MM.1S (cell line): ENCODE measurements around the gene HYAL2.

Experiments
- DNase-seq: peaks from one replicate; pipeline ENCODE4 v3.0.0-alpha.2; 2015
- H2AFZ ChIP-seq: fragments of 300-600 bp; sonication (generic); 2 replicates; pipeline ENCODE4 v1.6.0; 2016; ENCODE audit warnings: antibody characterized with exemption, low read length
- H3F3A ChIP-seq: fragments of 300-600 bp; sonication (generic); 2 replicates; pipeline ENCODE4 v1.6.1; 2016; ENCODE audit warnings: mild to moderate bottlenecking, antibody characterized with exemption, low read length, moderate library complexity, mixed read lengths; ENCODE audit not compliant: insufficient read depth
- H3K27ac ChIP-seq: fragments of 300-600 bp; sonication (generic); 2 replicates; pipeline ENCODE4 v1.5.1; 2016; ENCODE audit warnings: mild to moderate bottlenecking, low read length
- H3K27me3 ChIP-seq: fragments of 300-600 bp; sonication (generic); replicated peaks from 2 replicates; pipeline ENCODE4 v1.6.0; 2016; ENCODE audit warnings: low read length; ENCODE audit not compliant: insufficient read depth
- H3K36me3 ChIP-seq: fragments of 300-600 bp; sonication (generic); replicated peaks from 2 replicates; pipeline ENCODE4 v1.6.1; 2016; ENCODE audit warnings: mild to moderate bottlenecking, low read length, mixed read lengths; ENCODE audit not compliant: insufficient read depth
- H3K4me1 ChIP-seq: fragments of 300-600 bp; sonication (generic); 2 replicates; pipeline ENCODE4 v1.6.1; 2016; ENCODE audit warnings: low read length, mixed read lengths
- H3K4me2 ChIP-seq: fragments of 300-600 bp; sonication (generic); 2 replicates; pipeline ENCODE4 v1.6.0; 2016; ENCODE audit warnings: low read depth, low read length
- H3K4me3 ChIP-seq: fragments of 300-600 bp; sonication (generic); 2 replicates; pipeline ENCODE4 v1.5.1; 2016; ENCODE audit warnings: low read length, mixed read lengths
- H3K79me2 ChIP-seq: fragments of 300-600 bp; sonication (generic); 2 replicates; pipeline ENCODE4 v1.6.1; 2016; ENCODE audit warnings: mixed run types, low read length, mixed read lengths
- H3K9ac ChIP-seq: fragments of 300-600 bp; sonication (generic); 2 replicates; pipeline ENCODE4 v1.6.1; 2016; ENCODE audit warnings: low read length, mixed read lengths
- H3K9me2 ChIP-seq: fragments of 300-600 bp; sonication (generic); replicated peaks from 2 replicates; pipeline ENCODE4 v1.6.1; 2016; ENCODE audit warnings: mild to moderate bottlenecking, low read length, mixed read lengths; ENCODE audit not compliant: insufficient read depth
- H3K9me3 ChIP-seq: fragments of 300-600 bp; sonication (generic); replicated peaks from 2 replicates; pipeline ENCODE4 v1.6.1; 2016; ENCODE audit warnings: mild to moderate bottlenecking, low read length, mixed read lengths; ENCODE audit not compliant: insufficient read depth
- H4K20me1 ChIP-seq: fragments of 300-600 bp; sonication (generic); 2 replicates; pipeline ENCODE4 v1.6.1; 2016; ENCODE audit warnings: mild to moderate bottlenecking, low read length, moderate library complexity, mixed read lengths; ENCODE audit not compliant: insufficient read depth
- EZH2 ChIP-seq: fragments of 300-600 bp; sonication (generic); optimal IDR thresholded peaks from 2 replicates; pipeline ENCODE3; 2017; ENCODE audit warnings: low read depth, mild to moderate bottlenecking, antibody characterized with exemption, low read length, mixed read lengths
- EZH2phosphoT487 ChIP-seq: fragments of 300-600 bp; sonication (generic); IDR thresholded peaks from 2 replicates; pipeline ENCODE4 v1.6.1; 2018; ENCODE audit warnings: antibody characterized with exemption, low read length
- TF ChIP-seq, protein P1 (sequence below): fragments of 300-600 bp; sonication (generic); IDR thresholded peaks from 2 replicates; pipeline ENCODE4 v1.5.1; 2016; ENCODE audit warnings: antibody characterized with exemption, low read length, mixed read lengths

The HYAL2 gene

DNA sequence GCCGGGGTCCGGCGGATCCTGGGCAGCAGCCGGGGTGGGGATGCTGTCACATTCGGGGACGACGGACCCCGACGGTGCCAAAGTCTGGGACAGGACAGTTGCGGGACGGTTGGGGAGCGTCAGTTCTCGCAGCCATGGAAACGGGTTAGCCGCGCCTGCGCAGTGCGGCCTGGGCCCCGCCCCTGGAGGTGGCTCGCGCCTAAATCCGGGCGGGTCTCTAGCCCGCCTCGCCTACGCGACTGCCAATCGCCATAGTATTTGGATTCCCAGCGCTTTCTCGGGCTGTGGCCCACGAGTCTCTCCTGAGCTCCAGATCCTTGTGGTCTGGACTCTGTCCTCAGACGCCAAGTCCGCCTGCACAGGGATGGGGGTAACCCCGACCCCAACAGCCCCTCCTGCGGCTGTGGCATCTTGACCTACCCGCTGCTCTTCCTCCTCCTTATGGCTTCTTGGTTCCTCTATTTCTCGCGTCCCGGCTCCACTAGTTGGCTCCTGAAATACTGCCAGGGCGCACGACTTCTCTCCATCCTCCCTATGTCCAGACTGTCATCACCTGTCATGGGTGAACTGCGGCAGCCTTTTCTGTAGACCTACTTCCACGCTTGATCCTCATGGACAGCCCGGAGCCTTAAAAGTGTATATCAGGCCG lies 23.2 kb upstream of the HYAL2 start, which contains the start of gene ZMYND10:
Gene ZMYND10 (minus strand): TSS at position 147 of the 649 bp plus-strand sequence. CDS start 153 bp downstream, outside the sequence.
- TF ChIP-seq EZH2 (no peak), EZH2phosphoT487 (no peak)
- TF ChIP-seq, protein P1, sequence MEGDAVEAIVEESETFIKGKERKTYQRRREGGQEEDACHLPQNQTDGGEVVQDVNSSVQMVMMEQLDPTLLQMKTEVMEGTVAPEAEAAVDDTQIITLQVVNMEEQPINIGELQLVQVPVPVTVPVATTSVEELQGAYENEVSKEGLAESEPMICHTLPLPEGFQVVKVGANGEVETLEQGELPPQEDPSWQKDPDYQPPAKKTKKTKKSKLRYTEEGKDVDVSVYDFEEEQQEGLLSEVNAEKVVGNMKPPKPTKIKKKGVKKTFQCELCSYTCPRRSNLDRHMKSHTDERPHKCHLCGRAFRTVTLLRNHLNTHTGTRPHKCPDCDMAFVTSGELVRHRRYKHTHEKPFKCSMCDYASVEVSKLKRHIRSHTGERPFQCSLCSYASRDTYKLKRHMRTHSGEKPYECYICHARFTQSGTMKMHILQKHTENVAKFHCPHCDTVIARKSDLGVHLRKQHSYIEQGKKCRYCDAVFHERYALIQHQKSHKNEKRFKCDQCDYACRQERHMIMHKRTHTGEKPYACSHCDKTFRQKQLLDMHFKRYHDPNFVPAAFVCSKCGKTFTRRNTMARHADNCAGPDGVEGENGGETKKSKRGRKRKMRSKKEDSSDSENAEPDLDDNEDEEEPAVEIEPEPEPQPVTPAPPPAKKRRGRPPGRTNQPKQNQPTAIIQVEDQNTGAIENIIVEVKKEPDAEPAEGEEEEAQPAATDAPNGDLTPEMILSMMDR = no peak
- H3K9ac ChIP-seq = peak within 1 kb of the TSS; percentile 36
- peaks cover 16% of the 10 kb centered on the region; the same call in 1 of the 2 replicates for H3K4me1 ChIP-seq
- H3K4me2 ChIP-seq = peak within 1 kb of the TSS; percentile 85
- peaks cover 19% of the 10 kb centered on the region for H3K79me2 ChIP-seq
- peak within 1 kb of the TSS; percentile 73 for H2AFZ ChIP-seq
- H3F3A ChIP-seq = 0 out of 2 replicates have a peak, but pooled peaks cover 2% of the 10 kb centered on the region
- H3K27me3 ChIP-seq = 0 out of 2 replicates have a peak, but pooled peaks cover under 1% of the 10 kb centered on the region
- H3K36me3 ChIP-seq = no peaks in the 10 kb centered on the region
- H4K20me1 ChIP-seq = no peaks in the 10 kb centered on the region
- peak within 1 kb of the TSS; percentile 61 for H3K4me3 ChIP-seq
- no peaks in the 10 kb centered on the region for H3K9me3 ChIP-seq
- DNase-seq = peak; percentile 66
- no peaks in the 10 kb centered on the region for H3K9me2 ChIP-seq
- H3K27ac ChIP-seq = no peak within 1 kb of the TSS

DNA sequence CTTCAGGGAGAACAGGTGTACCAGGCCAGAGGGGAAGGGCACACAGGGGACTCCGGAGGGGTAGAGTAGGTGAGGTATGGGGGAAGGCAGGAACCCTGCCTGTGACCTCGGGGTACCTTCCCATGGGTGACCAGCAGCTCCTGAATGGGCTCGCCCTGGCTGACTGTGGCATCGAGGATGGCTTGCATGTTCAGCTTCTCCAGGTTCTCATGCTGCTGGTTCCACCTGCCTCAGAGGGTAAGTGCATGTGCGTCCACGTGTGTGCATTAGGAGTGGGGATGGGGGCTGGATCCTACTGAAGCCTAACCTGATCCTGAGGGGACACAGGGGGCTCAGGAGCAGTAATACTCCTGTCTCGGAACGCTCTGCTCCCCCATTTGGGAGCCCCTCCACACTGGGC lies 22.5 kb upstream of the HYAL2 start:
- Histone ChIP-seq H3K4me2 (peak overlapping the region; percentile 85), H3K27ac (no peak overlapping the region)
- DNase-seq = no peak

DNA sequence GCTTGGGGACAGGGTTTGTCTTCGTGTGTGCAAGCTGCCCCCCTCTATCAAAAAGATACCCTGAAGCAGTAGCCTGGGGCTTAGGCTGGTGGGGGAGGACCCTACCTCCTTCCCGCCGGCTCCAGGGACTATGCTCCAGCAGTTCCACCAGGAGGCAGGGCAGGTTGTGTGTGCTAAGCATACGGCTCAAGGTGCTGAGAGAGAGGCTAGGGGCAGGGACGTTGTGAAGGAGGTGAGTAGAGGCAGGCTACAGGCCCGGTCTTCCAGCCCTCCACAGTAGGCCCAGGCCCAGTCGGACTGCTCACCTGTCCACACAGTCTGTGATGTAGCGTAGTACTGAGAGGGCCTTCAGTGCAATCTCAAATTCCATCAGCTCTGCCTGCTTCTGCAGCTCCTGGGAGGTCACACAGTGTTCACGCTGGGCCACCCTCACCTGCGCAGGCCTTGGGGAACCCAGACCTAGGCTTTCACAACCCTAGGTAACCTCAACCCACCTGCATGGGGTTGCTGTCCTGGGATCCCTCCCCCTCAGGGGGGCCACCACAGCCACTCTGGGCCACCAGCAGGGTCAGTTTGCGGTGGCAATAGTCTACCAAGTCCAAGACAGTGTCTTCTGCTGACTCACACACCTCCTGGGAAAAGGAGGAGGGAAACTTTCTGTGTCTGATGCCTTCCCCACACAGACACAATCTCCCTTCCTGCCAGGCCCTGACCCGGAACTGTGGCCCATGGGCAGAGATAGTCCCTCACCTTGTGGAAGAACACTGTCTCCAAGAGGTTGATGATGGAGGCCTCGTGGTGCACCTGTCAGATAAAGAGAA lies 20.5 kb upstream of the HYAL2 start:
- peaks cover 10% of the 10 kb centered on the region for H3K4me1 ChIP-seq
- H3K9me3 ChIP-seq = no peaks in the 10 kb centered on the region
- H3F3A ChIP-seq = peaks cover 3% of the 10 kb centered on the region; the same call in 1 of the 2 replicates
- H3K9ac ChIP-seq = no peak overlapping the region
- H3K9me2 ChIP-seq = no peaks in the 10 kb centered on the region
- no peaks in the 10 kb centered on the region for H3K36me3 ChIP-seq
- no peak for DNase-seq
- TF ChIP-seq, protein P1 = no peak
- TF ChIP-seq EZH2 (no peak), EZH2phosphoT487 (no peak)
- no peak overlapping the region for H3K4me2 ChIP-seq
- no peak overlapping the region for H2AFZ ChIP-seq
- H3K4me3 ChIP-seq = no peak overlapping the region
- peaks cover 10% of the 10 kb centered on the region; the same call in 1 of the 2 replicates for H3K27me3 ChIP-seq
- H3K79me2 ChIP-seq = 0 out of 2 replicates have a peak, but pooled peaks cover 5% of the 10 kb centered on the region
- no peaks in the 10 kb centered on the region for H4K20me1 ChIP-seq
- no peak overlapping the region for H3K27ac ChIP-seq

More for the DNA sequence above, 22.5 kb upstream of the HYAL2 start:
- H3K9ac ChIP-seq = peak overlapping the region; percentile 36; the same call in 1 of the 2 replicates
- TF ChIP-seq EZH2phosphoT487 = no peak
- TF ChIP-seq EZH2 = no peak
- TF ChIP-seq, protein P1 = no peak
- H3K79me2 ChIP-seq = peaks cover 14% of the 10 kb centered on the region
- H3K36me3 ChIP-seq = no peaks in the 10 kb centered on the region
- 0 out of 2 replicates have a peak, but pooled peaks cover 2% of the 10 kb centered on the region for H3F3A ChIP-seq
- H3K27me3 ChIP-seq = peaks cover 7% of the 10 kb centered on the region; the same call in 1 of the 2 replicates
- no peaks in the 10 kb centered on the region for H3K9me3 ChIP-seq
- no peaks in the 10 kb centered on the region for H3K9me2 ChIP-seq
- H2AFZ ChIP-seq = peak overlapping the region; percentile 73
- H3K4me3 ChIP-seq = peak overlapping the region; percentile 61
- peaks cover 16% of the 10 kb centered on the region; the same call in 1 of the 2 replicates for H3K4me1 ChIP-seq
- no peaks in the 10 kb centered on the region for H4K20me1 ChIP-seq
